ENCODE measurements around the gene RPS28. TPM values are rescaled to one million over a fixed set of nuclear protein-coding genes. Genes with fewer than 3 reads are reported as not detected.
"Not testable (repeated sequence)": the region's sequence is repeated elsewhere in the genome, so short reads cannot be mapped to it uniquely, and the experiment has no call there.

Gene RPS28
- total RNA-seq, 2 donors from 2014 or later: 1,587 to 1,854 TPM

GRCh38 chr19:8310342-8311055 is 10.8 kb upstream of the RPS28 start:
- Histone ChIP-seq H3K27ac (no peak overlapping the region), H3K36me3 (peaks cover 7% of the 10 kb centered on the region), H3K9ac (ENCODE audit: low read depth in 2 of 2, low read length in 2 of 2) (no peak overlapping the region), H3K4me3 (no peak overlapping the region), H3K4me1 (peaks cover 6% of the 10 kb centered on the region), H3K27me3 (no peaks in the 10 kb centered on the region), H3K9me3 (no peaks in the 10 kb centered on the region)
- intact Hi-C loops (cut with DNase I): no loop called here
- DNase-seq: peak; percentile 16
- TF ChIP-seq CTCF (IDR thresholded peaks at IDR 0.05): no peak

GRCh38 chr19:8311461-8312260 is 9.6 kb upstream of the RPS28 start:
- Histone ChIP-seq H3K9ac (ENCODE audit: low read depth in 2 of 2, low read length in 2 of 2) (peak overlapping the region in 1 of 2 donors; percentile 1), H3K36me3 (peaks cover 7% of the 10 kb centered on the region), H3K9me3 (no peaks in the 10 kb centered on the region), H3K4me3 (no peak overlapping the region), H3K27me3 (no peaks in the 10 kb centered on the region), H3K27ac (no peak overlapping the region), H3K4me1 (peaks cover 6% of the 10 kb centered on the region)
- peak; percentile 75 for DNase-seq
- no peak for TF ChIP-seq CTCF (IDR thresholded peaks at IDR 0.05)
- intact Hi-C loops (cut with DNase I): no loop called here

- DNase-seq; intact Hi-C loops (cut with DNase I); H3K36me3 ChIP-seq: not testable (repeated sequence)
Measured at GRCh38 chr19:8314981-8315640, 6.2 kb upstream of the RPS28 start.

GRCh38 chr19:8316351-8317125 is 4.8 kb upstream of the RPS28 start:
- no peak overlapping the region for H3K4me3 ChIP-seq
- peaks cover 7% of the 10 kb centered on the region for H3K36me3 ChIP-seq
- H3K9me3 ChIP-seq: no peaks in the 10 kb centered on the region
- H3K27me3 ChIP-seq: no peaks in the 10 kb centered on the region
- H3K9ac ChIP-seq (ENCODE audit: low read depth in 2 of 2, low read length in 2 of 2): no peak overlapping the region
- intact Hi-C loops (cut with DNase I): no loop called here
- TF ChIP-seq CTCF (IDR thresholded peaks at IDR 0.05): no peak
- H3K4me1 ChIP-seq: no peaks in the 10 kb centered on the region
- DNase-seq: no peak
- no peak overlapping the region for H3K27ac ChIP-seq

More at GRCh38 chr19:8314981-8315640, 6.2 kb upstream of the RPS28 start:
- not testable (repeated sequence) for H3K4me3 ChIP-seq; H3K4me1 ChIP-seq; H3K27ac ChIP-seq; H3K27me3 ChIP-seq; H3K9ac ChIP-seq (ENCODE audit: low read depth in 2 of 2, low read length in 2 of 2); H3K9me3 ChIP-seq

GRCh38 chr19:8318835-8319234 is 2.5 kb upstream of the RPS28 start:
- H3K27ac ChIP-seq; H3K4me3 ChIP-seq; H3K36me3 ChIP-seq; H3K9me3 ChIP-seq; H3K9ac ChIP-seq (ENCODE audit: low read depth in 2 of 2, low read length in 2 of 2); H3K27me3 ChIP-seq; H3K4me1 ChIP-seq; DNase-seq; intact Hi-C loops (cut with DNase I): not testable (repeated sequence)

All from colonic mucosa (tissue), 4 donors.